ENCODE measurements around the gene LMF1.

The LMF1 gene

DNA sequence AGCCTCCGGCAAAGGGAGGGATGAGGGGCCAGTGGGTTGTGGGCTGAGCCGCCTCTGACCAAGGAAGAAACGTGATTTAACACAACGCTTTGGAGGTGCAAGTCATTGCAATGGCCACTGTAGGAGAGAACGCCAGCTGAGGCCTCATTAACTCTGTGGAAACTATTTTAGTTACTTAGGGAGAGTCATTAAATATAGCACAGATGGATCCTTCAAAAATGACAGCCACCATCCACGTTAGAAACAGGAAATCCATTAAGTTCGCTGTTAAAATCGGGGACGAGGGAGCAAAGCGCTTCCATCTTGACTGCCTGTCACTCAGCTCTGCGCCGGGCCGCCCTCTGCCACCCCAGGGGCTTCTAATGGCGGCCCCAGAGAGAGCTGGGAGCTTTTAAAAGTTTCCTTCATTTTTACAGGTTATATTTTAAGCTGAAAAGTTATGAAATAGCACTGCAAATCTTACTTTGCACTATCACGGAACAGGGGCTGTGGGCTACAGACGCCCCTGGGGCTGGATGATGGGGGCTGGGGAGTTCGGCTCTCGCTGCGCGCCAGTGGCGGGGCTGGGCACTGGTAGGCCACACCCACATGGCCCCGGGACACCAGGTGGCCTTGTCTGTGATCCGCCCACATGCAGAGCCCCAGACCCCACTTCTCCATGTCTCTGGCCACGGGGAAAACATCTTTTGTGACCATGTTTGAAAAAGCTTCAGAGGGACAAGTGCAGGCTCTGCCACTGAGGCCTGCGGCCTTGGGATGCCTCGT lies 54.6 kb downstream of the LMF1 start:
- TF ChIP-seq, protein P1, sequence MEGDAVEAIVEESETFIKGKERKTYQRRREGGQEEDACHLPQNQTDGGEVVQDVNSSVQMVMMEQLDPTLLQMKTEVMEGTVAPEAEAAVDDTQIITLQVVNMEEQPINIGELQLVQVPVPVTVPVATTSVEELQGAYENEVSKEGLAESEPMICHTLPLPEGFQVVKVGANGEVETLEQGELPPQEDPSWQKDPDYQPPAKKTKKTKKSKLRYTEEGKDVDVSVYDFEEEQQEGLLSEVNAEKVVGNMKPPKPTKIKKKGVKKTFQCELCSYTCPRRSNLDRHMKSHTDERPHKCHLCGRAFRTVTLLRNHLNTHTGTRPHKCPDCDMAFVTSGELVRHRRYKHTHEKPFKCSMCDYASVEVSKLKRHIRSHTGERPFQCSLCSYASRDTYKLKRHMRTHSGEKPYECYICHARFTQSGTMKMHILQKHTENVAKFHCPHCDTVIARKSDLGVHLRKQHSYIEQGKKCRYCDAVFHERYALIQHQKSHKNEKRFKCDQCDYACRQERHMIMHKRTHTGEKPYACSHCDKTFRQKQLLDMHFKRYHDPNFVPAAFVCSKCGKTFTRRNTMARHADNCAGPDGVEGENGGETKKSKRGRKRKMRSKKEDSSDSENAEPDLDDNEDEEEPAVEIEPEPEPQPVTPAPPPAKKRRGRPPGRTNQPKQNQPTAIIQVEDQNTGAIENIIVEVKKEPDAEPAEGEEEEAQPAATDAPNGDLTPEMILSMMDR (IDR thresholded peaks at IDR 0.05; ENCODE audit: low read depth, low read length, missing control alignments): no peak

DNA sequence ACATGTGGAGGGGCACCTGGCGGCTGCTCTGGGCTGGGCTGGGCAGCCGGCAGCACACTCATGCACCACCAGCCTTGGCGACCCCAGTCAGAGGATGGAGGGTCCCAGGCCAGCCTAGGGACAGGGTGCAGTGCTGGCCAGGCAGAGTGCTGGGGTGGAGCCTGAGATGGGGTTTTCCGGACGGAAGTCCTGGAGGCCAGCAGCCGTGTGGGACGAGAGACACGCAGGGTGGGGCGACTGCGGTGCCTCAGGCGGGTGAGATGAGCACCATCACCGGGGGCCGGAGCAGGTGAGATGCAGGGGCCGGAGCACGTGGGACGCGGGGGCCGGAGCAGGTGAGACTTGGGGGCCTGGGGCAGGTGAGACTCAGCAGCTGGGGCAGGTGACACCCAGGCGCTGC lies 55.2 kb downstream of the LMF1 start:
- TF ChIP-seq, protein P1 (IDR thresholded peaks at IDR 0.05; ENCODE audit: low read depth, low read length, missing control alignments): no peak
- DNase-seq (ENCODE audit: extremely low read depth, low read depth): no peak
- no peak overlapping the region for H3K4me3 ChIP-seq (replicated peaks; ENCODE audit: low read depth, low read length)

More for the DNA sequence above, 54.6 kb downstream of the LMF1 start:
- no peak for DNase-seq (ENCODE audit: extremely low read depth, low read depth)
- H3K4me3 ChIP-seq (replicated peaks; ENCODE audit: low read depth, low read length): no peak overlapping the region

DNA sequence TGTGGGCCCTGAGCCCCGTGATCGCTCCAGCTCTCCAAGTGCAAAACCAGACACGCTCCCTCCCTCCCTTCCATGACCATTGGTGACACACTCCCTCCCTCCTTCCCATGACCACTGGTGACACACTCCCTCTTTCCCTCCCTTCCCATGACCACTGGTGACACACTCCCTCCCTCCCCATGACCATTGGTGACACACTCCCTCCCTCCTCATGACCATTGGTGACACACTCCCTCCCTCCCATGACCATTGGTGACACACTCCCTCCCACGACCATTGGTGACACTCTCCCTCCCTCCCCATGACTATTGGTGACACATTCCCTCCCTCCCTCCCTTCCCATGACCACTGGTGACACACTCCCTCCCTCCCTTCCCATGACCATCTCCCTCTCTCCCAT lies 56.3 kb downstream of the LMF1 start:
- TF ChIP-seq, protein P1 (IDR thresholded peaks at IDR 0.05; ENCODE audit: low read depth, low read length, missing control alignments): no peak
- no peak for DNase-seq (ENCODE audit: extremely low read depth, low read depth)
- H3K4me3 ChIP-seq (replicated peaks; ENCODE audit: low read depth, low read length): no peak overlapping the region

DNA sequence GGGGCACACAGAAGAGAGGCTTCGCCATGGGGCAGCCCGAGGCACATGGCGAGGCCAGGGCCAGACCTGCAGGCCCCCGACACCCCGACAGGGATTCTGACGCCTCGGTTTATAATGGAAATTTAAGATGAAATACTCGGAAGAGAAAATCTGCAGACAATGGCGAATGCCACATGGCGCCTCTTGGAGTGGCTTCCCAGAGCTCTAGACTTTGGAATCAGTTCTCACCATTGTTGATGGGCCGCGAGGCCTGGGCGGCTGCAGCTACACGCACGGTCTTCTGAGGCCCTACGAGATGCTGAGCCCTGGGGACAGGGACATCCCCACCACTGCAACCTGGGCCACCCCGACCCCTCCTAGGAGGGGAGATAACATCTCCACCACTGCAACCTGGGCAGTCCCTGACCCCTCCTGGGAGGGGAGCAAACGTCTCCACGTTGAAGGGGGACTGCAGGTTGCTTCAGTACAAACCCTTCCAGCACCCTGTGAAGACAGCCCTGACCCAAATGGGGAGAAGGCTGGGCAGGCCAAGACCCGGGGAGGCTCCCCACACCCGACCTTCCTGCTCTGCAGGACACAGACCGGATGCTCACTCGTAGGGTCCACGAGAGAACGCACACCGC lies 56.9 kb downstream of the LMF1 start:
- H3K4me3 ChIP-seq (replicated peaks; ENCODE audit: low read depth, low read length): no peak overlapping the region
- TF ChIP-seq, protein P1 (IDR thresholded peaks at IDR 0.05; ENCODE audit: low read depth, low read length, missing control alignments): no peak
- no peak for DNase-seq (ENCODE audit: extremely low read depth, low read depth)

DNA sequence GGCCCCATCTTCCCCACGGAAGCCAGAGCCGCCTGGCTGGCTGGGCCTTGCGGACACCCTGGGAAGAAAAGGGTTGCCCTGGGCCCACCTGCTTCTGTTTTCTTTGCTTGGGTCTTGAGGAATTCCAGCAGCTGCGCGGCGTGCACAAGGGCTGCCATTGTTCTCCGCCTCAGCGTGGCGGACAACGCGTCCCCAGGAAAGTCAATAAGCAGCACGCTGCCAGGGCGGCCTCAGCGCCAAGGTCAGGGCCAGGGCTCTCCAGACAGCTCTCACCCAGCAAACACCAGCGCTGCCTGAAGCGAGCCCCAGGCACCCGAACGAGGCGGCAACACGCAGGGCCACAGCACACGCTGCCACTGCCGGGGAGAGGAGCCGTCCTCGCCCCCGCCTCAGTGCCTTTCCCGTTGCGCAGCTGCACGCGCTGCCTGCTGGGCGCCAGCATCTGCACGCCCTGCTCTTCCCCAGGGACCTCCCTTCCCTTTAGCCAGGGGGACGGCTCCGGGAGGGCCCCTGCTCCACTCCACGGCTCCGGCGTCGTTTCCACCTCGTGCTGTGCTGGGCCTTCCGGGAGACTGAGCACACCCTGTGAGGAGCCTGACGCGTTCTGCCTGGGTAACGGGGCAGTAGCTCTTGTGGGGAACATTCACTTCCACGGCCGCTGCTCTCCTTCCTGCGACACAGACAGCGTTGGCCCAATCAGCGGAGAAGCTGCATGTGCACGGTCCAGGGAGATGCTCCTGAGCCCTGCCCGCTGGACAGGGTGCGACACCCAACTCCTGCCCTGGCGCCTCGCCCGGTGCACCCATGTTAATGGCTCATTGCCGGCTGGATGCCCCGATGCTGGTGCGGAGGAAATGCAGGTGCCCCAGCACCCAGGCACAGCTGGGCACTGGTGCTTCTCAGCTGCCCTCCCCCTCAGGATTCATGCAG lies 57.8 kb downstream of the LMF1 start:
- TF ChIP-seq, protein P1 (IDR thresholded peaks at IDR 0.05; ENCODE audit: low read depth, low read length, missing control alignments): no peak
- no peak overlapping the region for H3K4me3 ChIP-seq (replicated peaks; ENCODE audit: low read depth, low read length)
- DNase-seq (ENCODE audit: extremely low read depth, low read depth): no peak

DNA sequence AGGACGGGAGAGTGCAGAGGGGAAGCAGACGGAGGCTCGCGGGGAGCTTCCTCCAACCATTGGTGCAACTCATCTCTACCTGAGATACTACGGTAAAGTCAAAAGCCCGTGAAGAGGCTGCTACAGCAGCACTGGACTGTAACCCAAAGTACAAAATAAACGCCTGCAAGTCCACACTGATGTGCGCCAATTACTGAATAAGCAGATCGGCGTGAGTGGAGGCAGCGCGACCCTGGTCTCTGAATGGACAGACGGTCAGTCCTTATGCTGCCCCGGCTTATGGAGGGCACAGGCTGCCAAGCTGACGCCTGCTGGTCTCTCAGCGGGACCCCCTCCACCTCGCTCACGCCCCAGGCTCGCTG lies 58.5 kb downstream of the LMF1 start:
- no peak for DNase-seq (ENCODE audit: extremely low read depth, low read depth)
- TF ChIP-seq, protein P1 (IDR thresholded peaks at IDR 0.05; ENCODE audit: low read depth, low read length, missing control alignments): no peak
- no peak overlapping the region for H3K4me3 ChIP-seq (replicated peaks; ENCODE audit: low read depth, low read length)

Measured in HFF-Myc (cell line).